ENCODE results near the gene ALK. TPM values are rescaled to one million over a fixed set of nuclear protein-coding genes. Genes with fewer than 3 reads are reported as not detected.

ALK gene
- total RNA-seq, 4 donors from 2014 or later = 0.66 TPM; not detected in 3

DNA sequence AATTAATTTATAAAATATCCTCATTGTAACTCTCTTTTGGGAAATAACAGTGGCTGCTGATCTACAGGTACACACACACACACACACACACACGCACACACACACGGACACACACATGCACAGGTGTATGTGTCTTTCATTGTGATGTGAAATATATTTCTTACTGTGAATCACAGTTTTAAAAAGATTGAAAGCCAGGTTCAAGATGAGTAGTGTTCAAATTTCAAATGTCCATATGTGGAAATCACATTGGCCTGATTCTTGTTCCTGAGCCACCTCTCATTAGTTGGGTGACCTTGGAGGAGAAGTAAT, 372.4 kb downstream of the ALK start:
- no peak for TF ChIP-seq POLR2A (IDR thresholded peaks at IDR 0.05)
- TF ChIP-seq, protein P1, sequence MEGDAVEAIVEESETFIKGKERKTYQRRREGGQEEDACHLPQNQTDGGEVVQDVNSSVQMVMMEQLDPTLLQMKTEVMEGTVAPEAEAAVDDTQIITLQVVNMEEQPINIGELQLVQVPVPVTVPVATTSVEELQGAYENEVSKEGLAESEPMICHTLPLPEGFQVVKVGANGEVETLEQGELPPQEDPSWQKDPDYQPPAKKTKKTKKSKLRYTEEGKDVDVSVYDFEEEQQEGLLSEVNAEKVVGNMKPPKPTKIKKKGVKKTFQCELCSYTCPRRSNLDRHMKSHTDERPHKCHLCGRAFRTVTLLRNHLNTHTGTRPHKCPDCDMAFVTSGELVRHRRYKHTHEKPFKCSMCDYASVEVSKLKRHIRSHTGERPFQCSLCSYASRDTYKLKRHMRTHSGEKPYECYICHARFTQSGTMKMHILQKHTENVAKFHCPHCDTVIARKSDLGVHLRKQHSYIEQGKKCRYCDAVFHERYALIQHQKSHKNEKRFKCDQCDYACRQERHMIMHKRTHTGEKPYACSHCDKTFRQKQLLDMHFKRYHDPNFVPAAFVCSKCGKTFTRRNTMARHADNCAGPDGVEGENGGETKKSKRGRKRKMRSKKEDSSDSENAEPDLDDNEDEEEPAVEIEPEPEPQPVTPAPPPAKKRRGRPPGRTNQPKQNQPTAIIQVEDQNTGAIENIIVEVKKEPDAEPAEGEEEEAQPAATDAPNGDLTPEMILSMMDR (IDR thresholded peaks at IDR 0.05) = no peak
- H3K4me3 ChIP-seq (ENCODE audit: low read depth, poor library complexity, severe bottlenecking) = no peak overlapping the region
- no peak for DNase-seq (ENCODE audit: low spot score in 2 of 2)
- 83 to 89% methylated on average over 2 of the region's 2 CpGs for WGBS, 2 donors
- intact Hi-C loops (cut with DNase I; ENCODE audit: low total_unique reads) = no loop called here

DNA sequence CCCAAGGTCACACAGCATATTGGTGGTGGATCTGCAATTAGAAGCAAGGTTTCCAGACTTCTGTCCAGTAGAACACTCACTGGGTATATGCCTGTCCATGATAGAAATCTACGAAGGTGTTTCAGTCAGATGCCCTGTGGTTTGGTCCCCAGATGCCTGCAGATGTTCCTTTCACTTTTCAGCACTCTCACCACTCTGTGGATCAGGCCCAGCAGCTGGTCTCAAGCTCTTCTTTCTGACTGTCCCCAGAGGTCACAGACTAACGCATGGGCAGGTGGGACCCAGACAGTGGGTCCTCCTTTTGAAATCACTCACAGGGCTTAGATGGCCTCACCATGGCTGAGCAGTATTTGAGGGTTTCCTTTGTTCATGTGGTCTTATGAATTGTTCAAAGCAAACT, 376.5 kb downstream of the ALK start:
- H3K4me3 ChIP-seq (ENCODE audit: low read depth, poor library complexity, severe bottlenecking) = no peak overlapping the region
- no peak for TF ChIP-seq POLR2A (IDR thresholded peaks at IDR 0.05)
- TF ChIP-seq, protein P1 (IDR thresholded peaks at IDR 0.05) = no peak
- no peak for DNase-seq (ENCODE audit: low spot score in 2 of 2)
- intact Hi-C loops (cut with DNase I; ENCODE audit: low total_unique reads) = no loop called here
- WGBS, 2 donors = 87 to 93% methylated on average over 1 to 2 of the region's 2 CpGs

DNA sequence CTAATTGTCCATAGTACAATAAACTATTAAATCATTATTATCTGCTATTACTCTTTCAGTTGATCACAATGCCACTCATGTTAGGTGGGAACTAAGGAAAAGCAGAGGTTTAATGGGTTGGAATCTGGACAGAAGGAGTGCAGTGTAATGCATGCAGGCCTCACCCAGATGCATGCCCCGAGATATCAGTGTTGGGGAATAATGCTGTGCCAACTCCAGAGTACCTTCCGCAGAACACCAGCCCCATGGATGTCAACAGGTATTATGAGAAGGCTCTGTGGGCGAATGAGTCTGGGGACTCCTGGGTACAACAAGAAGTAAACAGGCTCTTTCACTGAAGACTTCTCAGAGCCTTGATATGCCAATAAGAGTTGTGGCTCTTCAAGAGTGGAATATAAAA, 377.4 kb downstream of the ALK start:
- TF ChIP-seq, protein P1 (IDR thresholded peaks at IDR 0.05) = no peak
- TF ChIP-seq POLR2A (IDR thresholded peaks at IDR 0.05) = no peak
- DNase-seq (ENCODE audit: low spot score in 2 of 2) = no peak

DNA sequence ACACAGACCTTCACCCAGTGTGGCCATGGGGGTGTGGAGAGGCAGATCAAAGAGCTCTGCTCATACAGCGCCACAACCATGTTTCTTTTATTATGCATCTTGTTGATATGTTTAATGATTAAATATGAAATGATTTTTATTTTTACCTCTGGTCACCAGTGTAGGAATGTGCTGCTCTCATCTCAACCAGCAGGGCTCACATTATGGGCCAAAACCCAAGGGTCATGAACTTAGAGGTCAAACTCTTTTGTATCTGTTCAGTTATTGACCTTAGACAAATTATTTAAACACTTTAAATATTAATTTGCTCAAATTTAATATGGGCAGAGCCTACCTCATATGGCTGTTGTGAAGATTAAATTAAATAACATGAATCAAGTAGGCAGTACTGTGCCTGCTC, 386.2 kb downstream of the ALK start:
- WGBS, 2 donors = 65 to 91% methylated on average over 1 of the region's 1 CpG
- intact Hi-C loops (cut with DNase I; ENCODE audit: low total_unique reads) = no loop called here
- DNase-seq (ENCODE audit: low spot score in 2 of 2) = no peak
- TF ChIP-seq, protein P1 (IDR thresholded peaks at IDR 0.05) = no peak
- TF ChIP-seq POLR2A (IDR thresholded peaks at IDR 0.05) = no peak
- H3K4me3 ChIP-seq (ENCODE audit: low read depth, poor library complexity, severe bottlenecking) = no peak overlapping the region

More for the DNA sequence above, 377.4 kb downstream of the ALK start:
- 82 to 93% methylated on average over 3 of the region's 3 CpGs for WGBS, 2 donors
- intact Hi-C loops (cut with DNase I; ENCODE audit: low total_unique reads) = no loop called here
- H3K4me3 ChIP-seq (ENCODE audit: low read depth, poor library complexity, severe bottlenecking) = no peak overlapping the region

DNA sequence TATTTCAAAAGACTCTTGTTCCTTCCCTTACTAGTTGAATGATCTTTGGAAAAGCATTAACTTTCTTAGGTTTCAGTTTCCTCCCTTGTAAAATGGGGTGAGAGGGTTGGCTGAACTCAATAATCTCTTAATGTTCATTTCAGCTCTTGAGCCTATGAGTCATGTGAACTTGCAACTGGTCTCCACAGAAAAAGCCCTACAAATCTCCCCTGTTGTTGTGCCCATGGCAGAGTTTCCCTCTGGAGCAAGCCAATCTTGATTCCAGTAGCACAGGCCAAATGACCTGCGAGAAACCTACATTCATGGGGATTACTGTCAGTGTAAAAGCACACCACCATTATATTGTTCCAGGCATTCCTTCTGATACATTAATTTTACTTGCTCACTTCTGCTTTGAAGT, 388.9 kb downstream of the ALK start:
- intact Hi-C loops (cut with DNase I; ENCODE audit: low total_unique reads) = no loop called here
- H3K4me3 ChIP-seq (ENCODE audit: low read depth, poor library complexity, severe bottlenecking) = no peak overlapping the region
- DNase-seq (ENCODE audit: low spot score in 2 of 2) = no peak
- TF ChIP-seq, protein P1 (IDR thresholded peaks at IDR 0.05) = no peak
- WGBS, 2 donors = 75 to 86% methylated on average over 1 of the region's 1 CpG

DNA sequence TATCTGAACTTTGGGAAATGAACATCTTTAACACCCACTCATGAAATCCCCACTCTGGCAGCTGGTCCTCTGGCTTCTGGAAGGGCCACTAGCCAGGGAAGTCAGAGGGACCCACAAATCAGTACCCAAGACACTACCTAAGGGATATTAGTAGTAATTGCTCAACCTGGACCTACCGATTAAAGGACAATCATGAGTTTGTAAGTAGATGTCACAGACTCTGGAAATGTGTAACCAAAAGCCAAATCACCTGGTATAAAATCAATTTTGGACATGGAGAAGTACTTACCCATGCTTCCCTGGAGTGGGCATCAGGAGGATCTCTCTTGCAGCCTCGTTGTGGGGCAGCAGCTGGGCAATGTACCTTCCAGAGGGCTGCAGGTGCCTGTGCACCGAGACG, 389.8 kb downstream of the ALK start:
- TF ChIP-seq POLR2A (IDR thresholded peaks at IDR 0.05) = no peak
- TF ChIP-seq, protein P1 (IDR thresholded peaks at IDR 0.05) = no peak
- WGBS, 2 donors = 90 to 91% methylated on average over 4 of the region's 4 CpGs
- intact Hi-C loops (cut with DNase I; ENCODE audit: low total_unique reads) = no loop called here
- no peak for DNase-seq (ENCODE audit: low spot score in 2 of 2)
- H3K4me3 ChIP-seq (ENCODE audit: low read depth, poor library complexity, severe bottlenecking) = no peak overlapping the region
